ENCODE measurements around the gene PINLYP.
A peak's percentile ranks its signal among the peaks of the same experiment; 100 is the strongest.

Gene PINLYP

DNA sequence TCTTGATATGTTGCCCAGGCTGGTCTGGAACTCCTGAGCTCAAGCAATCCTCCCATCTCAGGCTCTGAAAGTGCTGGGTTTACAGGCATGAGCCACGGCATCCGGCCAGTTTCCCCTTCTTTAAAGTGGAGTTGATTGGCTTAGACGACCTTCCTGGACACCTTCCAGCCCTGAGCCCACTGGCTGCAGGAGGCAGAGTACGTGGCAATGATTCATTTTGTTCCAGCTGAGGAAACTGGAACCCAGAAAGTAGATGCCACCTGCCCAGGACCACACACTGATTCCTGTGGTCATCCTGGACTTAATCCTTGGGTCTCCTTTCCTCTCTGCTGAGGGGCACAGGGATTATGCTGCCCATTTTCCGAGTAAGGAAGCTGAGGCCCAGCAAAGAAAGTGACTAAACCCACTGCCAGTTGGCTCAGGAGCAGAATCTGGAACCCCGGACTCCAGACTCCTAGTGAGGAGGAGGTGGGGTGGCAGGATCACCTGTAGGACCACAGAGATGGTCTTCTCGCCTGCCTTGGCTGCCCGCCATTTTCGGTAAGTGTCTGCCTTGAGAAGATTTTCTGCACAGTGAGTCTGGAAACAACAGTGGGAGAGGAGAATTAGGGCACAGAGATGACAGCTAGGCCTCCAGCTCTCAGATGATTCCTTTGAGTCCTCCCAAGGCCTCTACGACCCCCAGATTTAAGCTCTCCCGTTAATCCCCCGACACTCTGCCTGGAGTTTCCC is 1.0 kb upstream of the PINLYP start:
- TF ChIP-seq POLR2AphosphoS5 (IDR thresholded peaks at IDR 0.05; ENCODE audit: low read depth, low read length) (peak; percentile 52; the same call in 1 of the 2 replicates), SIN3A (IDR thresholded peaks at IDR 0.05; ENCODE audit: borderline replicate concordance, insufficient read depth, low read length) (no peak), TAF1 (IDR thresholded peaks at IDR 0.05; ENCODE audit: borderline replicate concordance, insufficient read depth, low read length) (no peak), FOXP2 (optimal IDR thresholded peaks at IDR 0.05; ENCODE audit: borderline replicate concordance, extremely low read depth, extremely low read length, insufficient read depth) (no peak)

DNA sequence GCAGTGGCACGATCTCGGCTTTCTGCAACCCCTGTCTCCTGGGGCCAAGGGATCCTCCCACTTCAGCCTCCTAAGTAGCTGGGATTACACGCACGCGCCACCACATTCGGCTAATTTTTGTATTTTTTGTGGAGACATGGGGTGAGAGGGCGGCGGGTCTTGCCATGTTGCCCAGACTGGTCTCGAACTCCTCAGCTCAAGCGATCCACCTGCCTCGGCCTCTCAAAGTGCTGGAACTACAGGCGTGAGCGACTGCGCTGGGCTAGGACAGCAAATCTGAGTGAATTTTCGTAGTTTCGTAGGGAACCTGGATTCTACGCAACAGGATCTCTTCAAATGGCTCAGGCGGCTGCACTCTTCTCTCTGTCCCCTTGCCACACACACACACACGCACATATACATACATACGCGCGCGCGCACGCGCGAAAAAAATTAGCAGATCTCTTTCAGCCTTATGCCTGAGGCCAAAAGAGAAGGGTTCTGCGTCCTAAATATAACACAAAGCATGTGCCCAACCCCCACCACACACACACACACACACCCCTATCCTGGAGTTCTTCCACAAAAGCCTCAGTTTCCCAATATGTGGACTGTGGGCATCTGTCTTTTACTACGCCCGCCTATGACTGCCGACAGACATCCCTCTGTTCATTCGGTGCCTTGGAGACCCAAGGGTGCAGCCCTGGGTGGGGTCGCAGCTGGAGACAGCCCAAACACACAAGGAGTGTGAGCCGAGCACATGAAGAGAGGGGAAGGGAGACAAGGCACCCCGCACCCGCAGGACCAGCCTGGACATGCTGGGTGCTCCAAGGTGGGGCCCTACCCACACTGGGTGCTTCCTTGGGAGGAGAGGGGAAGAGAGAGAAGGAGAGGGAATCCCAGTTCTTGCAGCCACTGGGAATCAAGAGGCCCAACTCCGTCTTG is 616 bp downstream of the PINLYP start:
- TF ChIP-seq POLR2AphosphoS5 (IDR thresholded peaks at IDR 0.05; ENCODE audit: low read depth, low read length): no peak

DNA sequence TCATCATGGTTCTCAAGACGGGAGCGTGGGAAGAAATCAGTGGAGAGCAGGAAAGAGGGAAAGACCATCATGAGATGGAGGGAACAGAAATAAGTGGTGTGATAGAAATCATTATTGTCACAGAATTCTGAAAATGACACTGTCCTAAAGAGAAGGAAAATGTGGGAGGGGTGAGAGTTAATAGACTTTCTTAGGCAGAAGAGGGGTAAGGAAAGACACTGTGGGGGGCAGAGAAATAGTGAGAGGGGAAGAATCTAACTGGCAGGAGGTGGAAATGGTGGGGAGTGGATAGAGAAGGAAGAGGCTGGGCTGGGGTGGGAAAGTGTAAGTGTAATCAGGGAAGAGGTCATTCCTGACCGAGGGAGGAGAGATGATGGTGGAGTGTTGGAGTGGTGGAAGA is 3.2 kb downstream of the PINLYP start:
- TF ChIP-seq SIN3A (IDR thresholded peaks at IDR 0.05; ENCODE audit: borderline replicate concordance, insufficient read depth, low read length) (no peak), FOXP2 (optimal IDR thresholded peaks at IDR 0.05; ENCODE audit: borderline replicate concordance, extremely low read depth, extremely low read length, insufficient read depth) (no peak), POLR2AphosphoS5 (IDR thresholded peaks at IDR 0.05; ENCODE audit: low read depth, low read length) (no peak), TAF1 (IDR thresholded peaks at IDR 0.05; ENCODE audit: borderline replicate concordance, insufficient read depth, low read length) (no peak)
- TF ChIP-seq, protein P1, sequence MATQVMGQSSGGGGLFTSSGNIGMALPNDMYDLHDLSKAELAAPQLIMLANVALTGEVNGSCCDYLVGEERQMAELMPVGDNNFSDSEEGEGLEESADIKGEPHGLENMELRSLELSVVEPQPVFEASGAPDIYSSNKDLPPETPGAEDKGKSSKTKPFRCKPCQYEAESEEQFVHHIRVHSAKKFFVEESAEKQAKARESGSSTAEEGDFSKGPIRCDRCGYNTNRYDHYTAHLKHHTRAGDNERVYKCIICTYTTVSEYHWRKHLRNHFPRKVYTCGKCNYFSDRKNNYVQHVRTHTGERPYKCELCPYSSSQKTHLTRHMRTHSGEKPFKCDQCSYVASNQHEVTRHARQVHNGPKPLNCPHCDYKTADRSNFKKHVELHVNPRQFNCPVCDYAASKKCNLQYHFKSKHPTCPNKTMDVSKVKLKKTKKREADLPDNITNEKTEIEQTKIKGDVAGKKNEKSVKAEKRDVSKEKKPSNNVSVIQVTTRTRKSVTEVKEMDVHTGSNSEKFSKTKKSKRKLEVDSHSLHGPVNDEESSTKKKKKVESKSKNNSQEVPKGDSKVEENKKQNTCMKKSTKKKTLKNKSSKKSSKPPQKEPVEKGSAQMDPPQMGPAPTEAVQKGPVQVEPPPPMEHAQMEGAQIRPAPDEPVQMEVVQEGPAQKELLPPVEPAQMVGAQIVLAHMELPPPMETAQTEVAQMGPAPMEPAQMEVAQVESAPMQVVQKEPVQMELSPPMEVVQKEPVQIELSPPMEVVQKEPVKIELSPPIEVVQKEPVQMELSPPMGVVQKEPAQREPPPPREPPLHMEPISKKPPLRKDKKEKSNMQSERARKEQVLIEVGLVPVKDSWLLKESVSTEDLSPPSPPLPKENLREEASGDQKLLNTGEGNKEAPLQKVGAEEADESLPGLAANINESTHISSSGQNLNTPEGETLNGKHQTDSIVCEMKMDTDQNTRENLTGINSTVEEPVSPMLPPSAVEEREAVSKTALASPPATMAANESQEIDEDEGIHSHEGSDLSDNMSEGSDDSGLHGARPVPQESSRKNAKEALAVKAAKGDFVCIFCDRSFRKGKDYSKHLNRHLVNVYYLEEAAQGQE (IDR thresholded peaks at IDR 0.05; ENCODE audit: insufficient read depth in 1 of 2, low read depth in 2 of 2, low read length in 2 of 2): no peak

DNA sequence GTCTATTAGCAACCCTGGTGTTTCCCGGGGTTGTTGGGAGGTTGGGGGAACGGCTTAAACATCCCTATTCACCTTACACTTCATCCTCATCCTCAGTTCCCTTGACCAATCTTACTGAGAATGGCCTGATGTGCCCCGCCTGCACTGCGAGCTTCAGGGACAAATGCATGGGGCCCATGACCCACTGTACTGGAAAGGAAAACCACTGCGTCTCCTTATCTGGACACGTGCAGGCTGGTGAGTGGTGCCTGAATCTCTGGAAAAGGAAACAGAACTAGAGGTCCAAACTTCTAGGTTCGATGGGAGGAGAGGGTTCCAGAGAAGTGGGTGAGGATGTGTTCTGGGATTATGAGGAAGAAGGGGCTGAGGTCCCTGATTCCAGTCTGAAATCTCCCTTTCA is 5.9 kb downstream of the PINLYP start:
- TF ChIP-seq FOXP2 (optimal IDR thresholded peaks at IDR 0.05; ENCODE audit: borderline replicate concordance, extremely low read depth, extremely low read length, insufficient read depth): no peak
- TF ChIP-seq SIN3A (IDR thresholded peaks at IDR 0.05; ENCODE audit: borderline replicate concordance, insufficient read depth, low read length): no peak
- TF ChIP-seq, protein P1 (IDR thresholded peaks at IDR 0.05; ENCODE audit: insufficient read depth in 1 of 2, low read depth in 2 of 2, low read length in 2 of 2): no peak
- no peak for TF ChIP-seq TAF1 (IDR thresholded peaks at IDR 0.05; ENCODE audit: borderline replicate concordance, insufficient read depth, low read length)
- no peak for TF ChIP-seq POLR2AphosphoS5 (IDR thresholded peaks at IDR 0.05; ENCODE audit: low read depth, low read length)

DNA sequence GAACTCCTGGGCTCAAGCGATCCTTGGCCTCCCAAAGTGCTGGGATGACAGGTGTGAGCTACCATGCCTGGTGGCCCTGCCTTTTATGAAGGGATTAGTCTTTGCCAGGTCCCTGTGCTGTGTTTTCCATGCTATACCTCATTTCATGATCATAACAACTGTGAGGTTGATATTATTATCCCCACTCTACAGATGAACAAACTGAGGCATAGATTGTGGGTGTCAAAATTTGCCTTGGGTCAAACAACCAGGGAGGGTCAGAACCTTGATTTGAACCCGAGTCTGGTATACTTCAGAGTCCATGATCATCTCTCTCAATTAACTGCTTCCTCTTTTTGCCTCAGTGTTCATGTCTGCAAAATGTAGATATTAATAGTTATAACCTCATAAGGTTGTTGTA is 6.9 kb downstream of the PINLYP start:
- no peak for TF ChIP-seq TAF1 (IDR thresholded peaks at IDR 0.05; ENCODE audit: borderline replicate concordance, insufficient read depth, low read length)
- no peak for TF ChIP-seq FOXP2 (optimal IDR thresholded peaks at IDR 0.05; ENCODE audit: borderline replicate concordance, extremely low read depth, extremely low read length, insufficient read depth)
- no peak for TF ChIP-seq POLR2AphosphoS5 (IDR thresholded peaks at IDR 0.05; ENCODE audit: low read depth, low read length)
- TF ChIP-seq SIN3A (IDR thresholded peaks at IDR 0.05; ENCODE audit: borderline replicate concordance, insufficient read depth, low read length): no peak
- TF ChIP-seq, protein P1 (IDR thresholded peaks at IDR 0.05; ENCODE audit: insufficient read depth in 1 of 2, low read depth in 2 of 2, low read length in 2 of 2): no peak
